Endothelial cell of umbilical vein (primary cell): ENCODE measurements around the gene SLC22A9. TPM values are rescaled to one million over a fixed set of nuclear protein-coding genes. Genes with fewer than 3 reads are reported as not detected.

Source experiments
- BruUV-seq: library from RNA; stranded (reverse); fragments of 400-500 nt; replicated peaks from 2 replicates; lab custom pipeline; 2021; lab: Mats Ljungman, UMichigan
- CTCF ChIA-PET: fragments of 300-600, 350-600 bp; sonication (Branson Sonifier 250); formaldehyde crosslinking; loops from one replicate; lab custom pipeline; 2021; ENCODE audit warnings: antibody characterized with exemption, inconsistent platforms; lab: Charles Lee
- POLR2A ChIA-PET: fragments of 300-600, 350-600 bp; sonication (Branson Sonifier 250); formaldehyde crosslinking; loops from one replicate; lab custom pipeline; 2021; ENCODE audit warnings: antibody characterized with exemption, inconsistent platforms; lab: Charles Lee
- DNase-seq: peaks from one replicate; pipeline ENCODE4 v3.0.0-alpha.2; 2011; ENCODE audit warnings: low read depth, low spot score
- FAIRE-seq: peaks from 2 replicates; lab custom pipeline; 2011; peaks lifted over from hg19 to GRCh38; lab: Jason Lieb, UNC
- H2AFZ ChIP-seq: 2 replicates; pipeline ENCODE4 v1.6.0; 2012; ENCODE audit warnings: low read depth, low read length, control low read depth, inconsistent platforms
- H3K27ac ChIP-seq: 2 replicates; pipeline ENCODE4 v1.5.1; 2011; ENCODE audit warnings: low read depth, mild to moderate bottlenecking, control low read depth, low read length, moderate library complexity; ENCODE audit not compliant: insufficient read depth
- H3K27me3 ChIP-seq, 2 experiments: 2 replicates each; pipeline versions ENCODE4 v1.6.0 to v1.6.1; 2011; ENCODE audit warnings: low read length in 2 of 2, mixed read lengths in 1 of 2; ENCODE audit not compliant: control insufficient read depth in 2 of 2, insufficient read depth in 2 of 2
- H3K36me3 ChIP-seq, 2 experiments: 2 replicates in 1 of 2; 3 replicates in 1 of 2; pipeline ENCODE4 v1.5.1; 2011; ENCODE audit warnings: low read length in 2 of 2, mild to moderate bottlenecking in 1 of 2, moderate library complexity in 1 of 2; ENCODE audit not compliant: control insufficient read depth in 2 of 2, insufficient read depth in 2 of 2; ENCODE audit errors: extremely low read depth in 1 of 2
- H3K4me1 ChIP-seq: 3 replicates; pipeline ENCODE4 v1.5.1; 2011; ENCODE audit warnings: mild to moderate bottlenecking, low read length; ENCODE audit not compliant: control insufficient read depth, insufficient read depth; ENCODE audit errors: extremely low read depth
- H3K4me2 ChIP-seq: 2 replicates; pipeline ENCODE4 v1.6.1; 2011; ENCODE audit warnings: low read length, control low read depth, mixed read lengths; ENCODE audit not compliant: insufficient read depth
- H3K4me3 ChIP-seq, 3 experiments: fragments of 200-600 bp in 1 of 3; sonication (generic), shearing (Covaris generic) in 1 of 3; replicated peaks in 1 of 3; 2 replicates each; pipeline ENCODE4 v1.5.1; 2011 to 2016; ENCODE audit warnings: control low read depth in 3 of 3, low read length in 3 of 3, mild to moderate bottlenecking in 2 of 3, inconsistent platforms in 1 of 3, low read depth in 1 of 3, moderate library complexity in 1 of 3; ENCODE audit not compliant: insufficient read depth in 1 of 3
- H3K79me2 ChIP-seq: 2 replicates; pipeline ENCODE4 v1.6.0; 2012; ENCODE audit warnings: low read length, inconsistent platforms; ENCODE audit not compliant: control insufficient read depth, insufficient read depth
- H3K9ac ChIP-seq: replicated peaks from 2 replicates; pipeline ENCODE3; 2011; ENCODE audit warnings: low read length, control low read depth; ENCODE audit not compliant: insufficient read depth; ENCODE audit errors: extremely low read depth
- H3K9me1 ChIP-seq: replicated peaks from 3 replicates; pipeline ENCODE4 v1.6.0; 2011; ENCODE audit warnings: mild to moderate bottlenecking, low read length; ENCODE audit not compliant: control insufficient read depth, insufficient read depth; ENCODE audit errors: extremely low read depth
- H3K9me3 ChIP-seq: replicated peaks from 2 replicates; pipeline ENCODE4 v1.5.1; 2012; ENCODE audit warnings: low read length, inconsistent platforms; ENCODE audit not compliant: control insufficient read depth, insufficient read depth
- H4K20me1 ChIP-seq: replicated peaks from 2 replicates; pipeline ENCODE3; 2011; ENCODE audit warnings: mild to moderate bottlenecking, low read length; ENCODE audit not compliant: control insufficient read depth, insufficient read depth; ENCODE audit errors: extremely low read depth
- CTCF ChIP-seq, 2 donors: IDR thresholded peaks; 1 replicate in 1 of 2; 2 replicates in 1 of 2; pipeline ENCODE4 v1.5.1; 2011; ENCODE audit warnings: low read length in 2 of 2, mild to moderate bottlenecking in 2 of 2, moderate library complexity in 2 of 2, control low read depth in 1 of 2, inconsistent platforms in 1 of 2, low read depth in 1 of 2; ENCODE audit not compliant: insufficient read depth in 1 of 2; ENCODE audit errors: extremely low read depth in 1 of 2
- EZH2 ChIP-seq: IDR thresholded peaks from 2 replicates; pipeline ENCODE4 v1.6.1; 2012; ENCODE audit warnings: borderline replicate concordance, low read depth, mild to moderate bottlenecking, moderate library complexity, low read length, inconsistent platforms; ENCODE audit not compliant: severe bottlenecking
- FOS ChIP-seq: IDR thresholded peaks from 2 replicates; pipeline ENCODE4 v1.6.1; 2011; ENCODE audit warnings: mild to moderate bottlenecking, low read length, moderate library complexity, borderline replicate concordance; ENCODE audit not compliant: insufficient read depth
- GATA2 ChIP-seq: IDR thresholded peaks from 2 replicates; pipeline ENCODE4 v1.7.0; 2011; ENCODE audit warnings: low read depth, mild to moderate bottlenecking, moderate library complexity, mixed read lengths, low read length; ENCODE audit not compliant: insufficient read length, insufficient read depth
- JUN ChIP-seq: IDR thresholded peaks from 2 replicates; pipeline ENCODE4 v1.6.1; 2011; ENCODE audit warnings: borderline replicate concordance, low read depth; ENCODE audit not compliant: insufficient read length, insufficient read depth
- MAX ChIP-seq: IDR thresholded peaks from 2 replicates; pipeline ENCODE4 v1.6.1; 2011; ENCODE audit not compliant: insufficient read depth, insufficient read length
- MYC ChIP-seq: IDR thresholded peaks from one replicate; pipeline ENCODE4 v1.6.1; 2011; ENCODE audit warnings: mild to moderate bottlenecking, low read depth, low read length
- POLR2A ChIP-seq: IDR thresholded peaks from 2 replicates; pipeline ENCODE4 v1.6.1; 2012; ENCODE audit warnings: low read depth, mild to moderate bottlenecking, control low read depth, low read length
- POLR2AphosphoS5 ChIP-seq: IDR thresholded peaks from 2 replicates; pipeline ENCODE4 v1.6.1; 2012; ENCODE audit warnings: low read depth, mild to moderate bottlenecking, control low read depth, low read length, moderate library complexity; ENCODE audit not compliant: insufficient read depth
- dilution Hi-C: fragments of 300-500 bp; cut with MboI; formaldehyde crosslinking; loops from one replicate; pipeline ENCODE4 v1.15.0; 2019; ENCODE audit warnings: low sequenced_read_pairs; ENCODE audit not compliant: extremely low pct_ligation_motif_present
- intact Hi-C: fragments of 100-400 bp; cut with micrococcal nuclease; formaldehyde crosslinking; loops from one replicate; pipeline ENCODE4 v1.10.0; 2022
- polyA plus RNA-seq, 4 experiments: library from polyadenylated mRNA; depleted of rRNA in 3 of 4; stranded (reverse) in 3 of 4; unstranded in 1 of 4; fragments of >200 nt; gene quantifications; 2 replicates each; pipeline versions ENCODE4 v1.2.1 to v1.2.3, GENCODE V29; 2011 to 2012; ENCODE audit warnings: missing spikeins in 1 of 4
- total RNA-seq: library from RNA; stranded (reverse); gene quantifications from 2 replicates; pipeline ENCODE4 v1.2.3, GENCODE V29; 2021

SLC22A9 gene
- total and polyA plus RNA-seq, 2 donors (not counting 3 experiments of a cell fraction or from before 2014, with no cell fraction given), result not detected

- H3K4me3 ChIP-seq, result no peak overlapping the region
- DNase-seq (no peak), FAIRE-seq (no peak)
- no peak overlapping the region for H2AFZ ChIP-seq
- no peaks in the 10 kb centered on the region for H3K9me3 ChIP-seq
- no peaks in the 10 kb centered on the region for H3K79me2 ChIP-seq
- no peaks in the 10 kb centered on the region for H3K4me1 ChIP-seq
- no peak overlapping the region for H3K27ac ChIP-seq
- no peak overlapping the region for H3K4me2 ChIP-seq
- no peaks in the 10 kb centered on the region for H3K9me1 ChIP-seq
- ChIA-PET CTCF (no interaction called here), POLR2A (no interaction called here)
- no peaks in the 10 kb centered on the region for H4K20me1 ChIP-seq
- H3K27me3 ChIP-seq, result peaks cover 4 to 20% of the 10 kb centered on the region in 2 experiments
- intact Hi-C loops, result no loop called here
- H3K36me3 ChIP-seq, result no peaks in the 10 kb centered on the region
- BruUV-seq, result no TSS peak
- TF ChIP-seq FOS, result no peak
- no peak for TF ChIP-seq GATA2
- TF ChIP-seq JUN, result no peak
- TF ChIP-seq MAX, result no peak
- TF ChIP-seq EZH2, result no peak
- no peak for TF ChIP-seq MYC
- TF ChIP-seq POLR2A, result no peak
- TF ChIP-seq CTCF (IDR thresholded peaks at IDR 0.05; ENCODE audit: extremely low read depth in 1 of 2, insufficient read depth in 1 of 2, low read depth in 1 of 2, low read length in 2 of 2), result no peak
- TF ChIP-seq POLR2AphosphoS5, result no peak
- no peak overlapping the region for H3K9ac ChIP-seq
- dilution Hi-C loops, result no loop called here
Measured at GRCh38 chr11:63404161-63404935, 34.8 kb downstream of the SLC22A9 start.
